GM08714 (cell line): ENCODE measurements around the gene PDYN.

Experiments used
- H3K4me3 ChIP-seq: fragments of 200-500 bp; sonication (Bioruptor generic); 2 replicates; pipeline ENCODE4 v1.5.1; 2014; ENCODE audit warnings: mild to moderate bottlenecking, low read length, inconsistent platforms
- ZNF274 ChIP-seq: IDR thresholded peaks from 2 replicates; pipeline ENCODE4 v1.6.1; 2012; ENCODE audit warnings: mild to moderate bottlenecking, low read depth, low read length

The PDYN gene

GRCh38 chr20:1939270-1939595 lies 54.6 kb downstream of the PDYN start:
- H3K4me3 ChIP-seq: no peak overlapping the region
- TF ChIP-seq ZNF274: no peak

- H3K4me3 ChIP-seq: no peak overlapping the region
- no peak for TF ChIP-seq ZNF274
Measured at GRCh38 chr20:1938464-1939269, 55.2 kb downstream of the PDYN start.

DNA sequence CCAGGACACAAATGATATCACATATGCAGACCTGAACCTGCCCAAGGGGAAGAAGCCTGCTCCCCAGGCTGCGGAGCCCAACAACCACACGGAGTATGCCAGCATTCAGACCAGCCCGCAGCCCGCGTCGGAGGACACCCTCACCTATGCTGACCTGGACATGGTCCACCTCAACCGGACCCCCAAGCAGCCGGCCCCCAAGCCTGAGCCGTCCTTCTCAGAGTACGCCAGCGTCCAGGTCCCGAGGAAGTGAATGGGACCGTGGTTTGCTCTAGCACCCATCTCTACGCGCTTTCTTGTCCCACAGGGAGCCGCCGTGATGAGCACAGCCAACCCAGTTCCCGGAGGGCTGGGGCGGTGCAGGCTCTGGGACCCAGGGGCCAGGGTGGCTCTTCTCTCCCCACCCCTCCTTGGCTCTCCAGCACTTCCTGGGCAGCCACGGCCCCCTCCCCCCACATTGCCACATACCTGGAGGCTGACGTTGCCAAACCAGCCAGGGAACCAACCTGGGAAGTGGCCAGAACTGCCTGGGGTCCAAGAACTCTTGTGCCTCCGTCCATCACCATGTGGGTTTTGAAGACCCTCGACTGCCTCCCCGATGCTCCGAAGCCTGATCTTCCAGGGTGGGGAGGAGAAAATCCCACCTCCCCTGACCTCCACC lies 56.4 kb downstream of the PDYN start:
- no peak for TF ChIP-seq ZNF274

DNA sequence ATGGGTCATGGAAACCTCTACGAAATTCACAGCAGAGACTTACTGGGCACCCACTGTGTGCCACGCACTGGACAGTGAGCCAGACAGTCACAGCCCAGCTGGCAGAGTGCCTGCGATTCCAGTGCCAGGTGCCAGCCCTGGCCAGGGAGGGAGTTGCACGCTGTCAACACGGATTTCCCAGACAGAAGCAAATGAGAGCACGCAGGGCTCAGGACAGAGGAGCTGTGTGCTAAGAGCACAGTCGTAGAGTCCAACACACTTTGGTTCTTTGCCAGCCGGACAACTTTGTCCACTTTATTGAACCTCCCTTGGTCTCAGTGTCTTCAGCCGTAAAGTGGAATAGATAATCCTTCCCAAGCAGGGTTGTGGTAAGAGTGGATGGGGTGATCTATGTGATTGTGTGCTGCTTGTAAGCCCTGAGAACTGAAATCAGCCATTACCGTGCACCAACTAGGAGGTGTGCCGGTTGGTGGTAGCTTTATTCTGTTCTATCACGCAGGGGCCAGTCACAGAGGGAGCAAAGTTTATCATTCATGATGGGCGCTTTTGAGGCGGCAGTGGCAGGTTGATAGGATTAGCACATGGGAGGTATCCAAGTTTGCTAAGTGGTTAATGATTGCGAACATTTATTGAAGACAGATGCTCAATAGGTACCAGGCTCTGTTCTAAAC lies 58.0 kb downstream of the PDYN start:
- no peak for TF ChIP-seq ZNF274

More for the DNA sequence above, 56.4 kb downstream of the PDYN start:
- H3K4me3 ChIP-seq: no peak overlapping the region

GRCh38 chr20:1934721-1935573 lies 58.9 kb downstream of the PDYN start:
- H3K4me3 ChIP-seq: no peak overlapping the region
- no peak for TF ChIP-seq ZNF274

More for the DNA sequence above, 58.0 kb downstream of the PDYN start:
- H3K4me3 ChIP-seq: no peak overlapping the region

DNA sequence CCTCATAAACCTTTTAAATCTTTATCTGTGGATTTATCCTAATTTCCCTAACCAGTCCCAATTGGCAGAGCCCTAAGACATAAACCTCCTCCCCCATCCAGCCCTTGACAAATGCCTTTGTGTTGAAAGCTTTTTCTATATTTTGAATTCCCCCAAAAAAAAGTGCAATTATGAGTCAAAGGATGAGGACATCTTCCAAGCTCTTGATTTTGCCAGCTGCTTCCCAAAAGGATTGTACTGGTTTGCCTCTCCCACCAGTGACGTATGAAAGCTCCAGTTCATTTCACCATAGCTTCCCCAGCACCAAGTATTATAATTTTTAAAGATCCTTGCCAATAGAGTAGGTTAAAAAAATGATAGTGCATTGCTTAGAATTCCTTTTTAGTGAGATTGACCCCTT lies 59.7 kb downstream of the PDYN start:
- H3K4me3 ChIP-seq: no peak overlapping the region
- TF ChIP-seq ZNF274: no peak

- H3K4me3 ChIP-seq: no peak overlapping the region
- no peak for TF ChIP-seq ZNF274
Measured at GRCh38 chr20:1933465-1933870, 60.4 kb downstream of the PDYN start.

GRCh38 chr20:1932971-1933370 lies 60.9 kb downstream of the PDYN start:
- H3K4me3 ChIP-seq: no peak overlapping the region
- TF ChIP-seq ZNF274: no peak

DNA sequence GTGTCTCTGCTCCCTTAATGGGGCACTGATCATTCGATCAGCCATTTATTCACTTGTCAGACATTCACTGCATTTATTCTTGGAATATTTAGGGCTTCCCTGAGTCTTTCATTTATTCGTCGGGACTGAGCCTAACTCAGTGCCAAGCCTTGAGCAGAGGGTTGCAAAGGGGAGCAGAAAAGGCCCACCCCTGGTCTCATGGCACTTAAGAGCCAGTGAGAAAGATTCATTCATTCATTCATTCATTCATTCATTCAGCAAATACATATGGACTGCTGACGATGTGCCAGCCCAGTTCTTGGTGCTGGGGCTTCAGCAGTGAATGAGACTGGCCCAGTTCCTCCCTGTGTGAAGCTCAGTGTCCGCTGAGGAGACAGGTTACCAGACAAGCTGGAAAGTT lies 62.0 kb downstream of the PDYN start:
- no peak for TF ChIP-seq ZNF274
- no peak overlapping the region for H3K4me3 ChIP-seq

- TF ChIP-seq ZNF274: no peak
Measured at GRCh38 chr20:1930165-1930564, 63.7 kb downstream of the PDYN start.

GRCh38 chr20:1929460-1929859 lies 64.4 kb downstream of the PDYN start:
- no peak overlapping the region for H3K4me3 ChIP-seq
- no peak for TF ChIP-seq ZNF274

More at GRCh38 chr20:1930165-1930564, 63.7 kb downstream of the PDYN start:
- no peak overlapping the region for H3K4me3 ChIP-seq

DNA sequence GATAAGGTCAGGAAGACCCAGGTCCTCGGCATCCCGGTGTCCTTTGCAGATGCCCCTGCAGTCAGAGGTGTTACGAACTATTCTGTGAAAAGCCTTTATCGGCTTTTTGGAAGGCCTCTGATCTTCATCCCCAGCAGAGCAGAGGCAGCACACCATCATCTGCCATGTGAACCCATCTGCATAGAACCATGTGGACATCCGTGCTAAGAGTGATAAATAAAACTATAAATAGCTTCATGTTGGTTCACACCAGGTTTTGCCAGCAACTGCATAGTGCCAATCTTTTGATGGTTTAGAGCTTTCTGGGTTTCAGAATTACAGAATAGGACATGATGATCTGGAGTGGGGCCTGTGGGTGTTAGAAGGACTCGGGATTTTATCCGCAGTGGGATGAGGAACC lies 65.1 kb downstream of the PDYN start:
- H3K4me3 ChIP-seq: no peak overlapping the region
- TF ChIP-seq ZNF274: no peak
